HG03135 (cell line): ENCODE data around the gene RRAD.

ENCODE experiments used
- ATAC-seq: cut with Tn5 transposase; IDR thresholded peaks from one replicate; pipeline ENCODE4 v1.9.1; 2021; ENCODE audit warnings: mild to moderate bottlenecking, moderate library complexity; ENCODE audit not compliant: unreplicated experiment

The RRAD gene

DNA sequence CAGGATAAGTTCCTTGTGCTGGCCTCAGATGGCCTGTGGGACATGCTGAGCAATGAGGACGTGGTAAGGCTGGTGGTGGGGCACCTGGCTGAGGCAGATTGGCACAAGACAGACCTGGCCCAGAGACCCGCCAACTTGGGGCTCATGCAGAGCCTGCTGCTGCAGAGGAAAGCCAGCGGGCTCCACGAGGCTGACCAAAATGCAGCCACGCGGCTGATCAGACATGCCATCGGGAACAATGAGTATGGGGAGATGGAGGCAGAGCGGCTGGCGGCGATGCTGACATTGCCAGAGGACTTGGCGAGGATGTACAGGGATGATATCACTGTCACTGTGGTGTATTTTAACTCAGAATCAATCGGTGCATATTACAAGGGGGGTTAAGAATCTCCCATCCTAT, 39.8 kb downstream of the RRAD start:
- no peak for ATAC-seq

DNA sequence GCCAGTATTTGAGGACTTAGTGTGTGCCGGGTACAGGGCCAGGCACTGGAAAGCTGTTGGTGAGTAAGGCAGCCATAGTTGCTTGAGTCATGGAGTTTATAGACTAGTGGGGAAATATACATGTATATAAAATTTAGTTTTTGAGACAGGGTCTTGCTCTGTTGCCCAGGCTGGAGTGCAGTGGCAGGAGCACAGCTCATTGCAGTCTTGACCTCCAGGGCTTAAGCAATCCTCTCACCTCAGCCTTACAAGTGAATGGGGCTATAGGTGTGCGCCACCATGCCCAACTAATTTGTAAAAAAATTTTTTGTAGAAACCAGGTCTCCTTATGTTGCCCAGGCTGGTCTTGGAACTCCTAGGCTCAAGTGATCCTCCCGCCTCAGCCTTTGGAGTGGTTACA, 42.6 kb downstream of the RRAD start:
- ATAC-seq, result no peak

DNA sequence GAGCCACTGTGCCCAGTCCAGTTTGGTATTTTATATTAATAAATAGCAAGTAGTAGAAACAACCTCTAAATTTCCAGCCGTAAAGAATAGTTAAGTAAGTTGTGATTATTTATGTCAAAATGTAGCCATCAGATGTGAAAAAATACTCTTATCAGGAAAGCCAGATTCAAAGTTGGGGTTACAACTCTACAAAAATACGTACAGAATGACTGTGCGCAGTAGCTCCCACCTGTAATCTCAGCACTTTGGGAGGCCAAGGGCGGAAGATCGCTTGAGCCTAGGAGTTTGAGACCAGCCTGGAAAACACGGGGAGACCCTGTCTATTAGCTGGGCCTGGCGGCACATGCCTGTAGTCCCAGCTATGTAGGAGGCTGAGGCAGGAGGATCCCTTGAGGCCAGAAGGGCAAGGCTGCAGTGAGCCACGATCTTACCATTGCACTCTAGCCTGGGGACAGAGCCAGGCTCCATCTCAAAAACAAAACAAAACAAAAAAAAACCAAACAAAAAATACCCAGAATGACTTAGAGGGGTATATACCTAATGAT, 43.3 kb downstream of the RRAD start:
- no peak for ATAC-seq

DNA sequence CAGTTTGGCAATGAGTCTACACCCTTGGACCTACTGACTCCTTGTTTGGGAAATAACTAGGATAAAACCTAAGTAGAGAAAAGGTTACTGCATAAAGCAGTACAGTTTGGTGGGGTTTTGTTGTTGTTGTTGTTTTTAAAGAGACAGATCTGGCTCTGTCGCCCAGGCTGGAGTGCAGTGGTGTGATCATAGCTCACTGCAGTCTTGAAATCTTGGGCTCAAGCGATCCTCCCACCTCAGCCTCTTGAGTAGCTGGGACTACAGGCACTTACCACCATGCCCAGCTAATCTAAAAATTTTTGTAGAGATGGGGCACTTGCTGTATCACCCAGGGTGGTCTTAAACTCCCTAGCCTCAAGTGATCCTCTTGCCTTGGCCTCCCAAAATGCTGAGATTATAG, 43.8 kb downstream of the RRAD start:
- ATAC-seq, result no peak

DNA sequence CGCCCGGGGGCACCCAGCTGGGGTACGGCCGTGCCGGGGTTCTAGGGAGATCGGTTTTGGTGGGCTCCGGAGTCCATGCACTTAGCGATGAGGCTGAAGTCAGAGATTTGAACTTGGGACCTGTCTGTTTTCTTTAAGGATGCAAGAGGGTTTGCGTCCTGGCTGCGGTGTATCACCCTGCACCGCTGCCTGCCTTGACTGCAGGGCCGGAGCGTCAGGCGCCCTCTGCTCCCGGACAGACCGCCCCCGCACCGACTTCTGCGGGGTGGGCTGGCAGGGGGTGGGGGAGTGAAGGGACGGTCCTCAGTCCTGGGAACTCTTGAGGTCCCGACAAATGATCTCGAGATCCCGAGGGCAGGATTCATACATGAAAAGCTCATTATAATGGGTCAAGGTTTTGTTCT, 44.3 kb downstream of the RRAD start:
- ATAC-seq, result no peak

DNA sequence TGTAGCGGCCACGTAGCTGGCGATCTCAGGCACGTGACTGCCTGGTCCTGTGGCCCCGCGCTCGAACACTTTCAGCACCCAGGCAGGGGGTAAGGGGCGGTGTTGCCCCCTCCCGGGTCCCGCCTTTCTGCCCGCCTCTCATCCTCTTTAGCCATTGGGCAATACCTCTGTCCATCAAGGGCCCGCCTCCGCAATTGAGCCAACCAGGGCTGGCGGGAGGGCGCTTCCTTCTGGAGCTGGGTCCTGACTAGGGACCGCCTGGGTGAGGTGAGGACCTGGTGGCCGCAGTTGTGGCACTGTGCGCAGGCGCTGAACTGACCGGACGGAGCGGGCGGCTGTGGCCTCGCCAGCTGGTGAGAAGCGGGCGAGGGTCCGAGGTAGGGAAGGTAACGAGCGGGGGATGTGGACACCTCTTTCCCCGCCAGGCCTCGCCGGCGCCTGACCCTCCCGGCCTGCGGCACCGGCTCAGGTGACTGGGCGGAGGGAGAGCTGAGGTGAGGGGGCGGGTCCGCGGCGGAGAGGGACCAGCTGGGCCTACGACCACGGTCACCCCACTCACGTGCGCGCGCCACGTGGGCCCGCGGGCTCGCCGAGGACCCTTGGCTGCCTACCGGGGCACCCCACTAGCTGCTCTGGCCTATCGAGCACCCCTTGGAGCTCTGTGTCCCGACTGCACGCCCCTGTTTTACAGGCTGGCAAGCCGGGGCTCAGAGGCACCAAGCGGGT, 44.9 kb downstream of the RRAD start, which contains the start of gene PDP2:
Gene PDP2 (plus strand): TSS at position 228 of the 726 bp plus-strand sequence. CDS start 3,770 bp downstream, outside the sequence.
- peak; percentile 94 for ATAC-seq

DNA sequence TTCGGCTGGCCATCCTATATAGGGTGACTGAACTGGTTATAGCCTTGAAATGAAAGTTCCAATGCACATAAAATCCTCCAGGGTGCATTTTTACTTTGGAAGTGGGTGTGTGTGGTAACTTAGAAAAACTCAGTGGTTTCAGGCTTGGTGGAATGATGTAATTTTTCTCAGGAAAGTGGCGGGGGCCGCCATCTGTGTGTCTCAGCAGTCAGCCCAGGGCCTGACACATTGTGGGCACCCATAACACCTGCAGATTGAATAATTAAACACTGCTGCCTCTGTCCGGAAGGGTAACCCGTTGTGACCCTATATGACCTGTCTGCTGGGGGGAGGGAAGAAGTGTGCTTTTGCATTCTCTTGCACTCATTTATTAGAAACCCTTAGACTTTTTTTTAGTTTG, 47.3 kb downstream of the RRAD start:
- ATAC-seq, result no peak

DNA sequence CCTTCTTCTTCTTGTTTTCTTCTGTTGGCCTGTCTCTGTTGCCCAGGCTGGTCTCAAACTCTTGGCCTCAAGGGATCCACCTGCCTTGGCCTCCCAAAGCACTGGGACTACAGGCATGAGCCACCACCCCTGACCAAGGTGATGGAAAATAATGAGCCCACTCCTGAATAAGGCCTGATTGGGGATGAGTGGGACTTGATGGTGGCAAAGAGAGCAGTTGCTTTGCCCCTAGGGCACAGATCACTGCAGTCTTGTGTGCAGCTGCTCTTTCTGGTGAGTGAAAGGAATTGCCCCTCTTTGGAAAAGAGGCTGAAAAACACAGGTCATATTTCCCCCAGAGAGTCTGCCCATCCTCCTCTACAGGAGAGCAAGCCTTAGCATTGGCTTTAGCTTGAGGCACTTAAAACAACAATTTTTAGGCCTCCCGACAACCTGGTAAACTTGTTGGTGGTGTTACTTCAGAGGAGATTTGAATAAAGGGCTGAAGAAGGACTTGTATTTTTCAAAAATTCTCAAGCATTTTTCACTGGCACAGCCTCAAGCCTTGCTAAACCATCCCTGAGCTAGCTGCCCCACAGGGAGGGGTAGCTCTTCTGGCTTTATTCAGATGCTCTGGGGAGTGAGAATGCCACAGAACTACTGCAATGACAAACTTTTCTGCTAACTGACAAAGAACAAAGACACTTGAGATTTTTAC, 51.1 kb downstream of the RRAD start:
- no peak for ATAC-seq

DNA sequence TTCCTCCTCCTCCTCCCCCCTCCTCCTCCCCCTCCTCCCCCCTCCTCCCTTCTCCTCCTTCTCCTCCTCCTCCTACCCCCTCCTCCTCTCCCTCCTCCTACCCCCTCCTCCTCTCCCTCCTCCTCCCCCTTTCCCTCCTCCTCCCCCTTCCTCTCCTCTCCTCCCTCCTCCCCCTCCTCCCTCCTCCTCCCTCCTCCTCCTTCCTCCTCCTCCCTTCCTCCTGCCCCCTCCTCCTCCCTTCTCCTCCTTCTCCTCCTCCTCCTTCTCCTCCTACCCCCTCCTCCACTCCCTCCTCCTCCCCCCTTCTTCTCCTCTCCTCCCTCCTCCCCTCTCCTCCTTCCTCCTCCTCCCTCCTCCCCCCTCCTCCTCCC, 51.7 kb downstream of the RRAD start:
- ATAC-seq, result no peak

DNA sequence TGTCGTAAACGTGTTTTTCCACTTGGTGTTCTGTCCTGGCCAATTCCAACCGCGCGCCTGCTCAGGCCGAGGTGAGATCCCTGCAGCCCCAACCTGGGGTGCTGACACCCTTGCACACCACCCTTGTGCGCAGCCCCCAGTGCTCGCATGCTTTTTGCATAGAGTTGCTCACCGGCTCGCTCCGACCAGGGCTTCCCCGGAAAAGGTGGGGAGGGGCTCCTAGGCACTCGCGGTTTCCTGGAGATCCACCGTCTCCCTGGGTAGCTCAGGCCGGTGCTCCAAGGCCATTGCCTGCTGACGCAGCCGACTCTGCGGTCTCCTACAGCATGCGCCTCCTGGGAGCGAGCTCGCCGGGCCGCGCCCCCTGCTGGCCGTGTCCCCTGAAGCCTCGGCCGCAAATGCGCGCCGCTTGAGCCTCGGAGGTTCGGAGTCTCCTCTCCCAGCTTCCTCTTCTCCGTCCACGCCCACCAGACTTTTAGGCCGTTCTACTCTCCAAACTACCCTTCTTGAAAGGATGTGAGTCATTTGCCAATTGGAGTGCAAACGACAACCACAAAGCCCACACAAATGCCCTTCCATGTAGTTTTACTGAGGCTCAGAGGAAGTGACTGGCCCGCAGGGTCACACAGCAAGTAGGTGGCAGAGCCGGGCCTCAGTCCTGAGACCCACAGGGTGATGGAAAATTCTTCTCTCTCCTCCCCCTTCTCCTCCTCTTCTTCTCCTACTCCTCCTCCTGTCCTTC, 52.2 kb downstream of the RRAD start:
- ATAC-seq, result peak; percentile 64

DNA sequence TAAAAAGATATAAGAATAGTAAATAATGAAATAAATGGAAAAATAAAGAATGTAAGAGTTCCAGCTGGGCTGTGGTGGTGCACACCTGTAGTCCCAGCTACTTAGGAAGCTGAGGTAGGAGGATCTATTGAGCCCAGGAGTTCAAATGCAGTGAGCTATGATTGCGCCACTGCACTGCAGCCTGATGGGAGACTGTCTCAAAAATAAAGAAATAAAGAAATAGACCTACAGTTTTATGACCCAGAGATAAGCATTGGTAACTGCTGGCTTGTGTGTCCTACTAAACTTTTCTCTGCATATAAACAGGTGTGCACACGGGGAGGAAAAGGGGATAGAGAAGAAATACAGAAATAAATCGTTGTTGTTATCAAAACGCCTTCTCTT, 52.8 kb downstream of the RRAD start:
- no peak for ATAC-seq

DNA sequence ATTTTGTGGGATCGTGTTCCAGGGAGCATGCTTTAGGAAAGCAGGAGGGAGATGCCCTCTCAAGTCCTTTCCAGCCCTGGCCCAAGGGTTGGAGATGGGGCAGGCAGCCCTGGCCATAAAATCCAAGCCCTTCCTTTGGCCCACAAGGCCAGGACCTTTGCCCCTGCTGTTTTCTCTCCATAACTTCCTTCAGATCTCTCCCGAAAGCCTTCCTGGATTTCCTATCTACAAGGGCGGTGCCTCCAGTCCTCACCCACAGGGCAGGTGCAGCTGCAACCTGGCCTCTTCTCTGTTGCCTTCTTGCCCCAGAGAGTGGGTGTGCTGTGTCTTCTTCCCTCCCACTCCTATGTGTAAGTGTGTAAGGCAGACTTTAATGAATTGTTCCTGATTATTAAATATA, 53.5 kb downstream of the RRAD start:
- no peak for ATAC-seq
